ENCODE measurements around the gene WDR37. TPM values are rescaled to one million over a fixed set of nuclear protein-coding genes. Genes with fewer than 3 reads are reported as not detected.

The WDR37 gene
- total and polyA plus RNA-seq, 10 of the 15 experiments (the other 5 are each of a cell fraction or from before 2014, with no cell fraction given) = 1.9 to 11.1 (median 7.1) TPM

DNA sequence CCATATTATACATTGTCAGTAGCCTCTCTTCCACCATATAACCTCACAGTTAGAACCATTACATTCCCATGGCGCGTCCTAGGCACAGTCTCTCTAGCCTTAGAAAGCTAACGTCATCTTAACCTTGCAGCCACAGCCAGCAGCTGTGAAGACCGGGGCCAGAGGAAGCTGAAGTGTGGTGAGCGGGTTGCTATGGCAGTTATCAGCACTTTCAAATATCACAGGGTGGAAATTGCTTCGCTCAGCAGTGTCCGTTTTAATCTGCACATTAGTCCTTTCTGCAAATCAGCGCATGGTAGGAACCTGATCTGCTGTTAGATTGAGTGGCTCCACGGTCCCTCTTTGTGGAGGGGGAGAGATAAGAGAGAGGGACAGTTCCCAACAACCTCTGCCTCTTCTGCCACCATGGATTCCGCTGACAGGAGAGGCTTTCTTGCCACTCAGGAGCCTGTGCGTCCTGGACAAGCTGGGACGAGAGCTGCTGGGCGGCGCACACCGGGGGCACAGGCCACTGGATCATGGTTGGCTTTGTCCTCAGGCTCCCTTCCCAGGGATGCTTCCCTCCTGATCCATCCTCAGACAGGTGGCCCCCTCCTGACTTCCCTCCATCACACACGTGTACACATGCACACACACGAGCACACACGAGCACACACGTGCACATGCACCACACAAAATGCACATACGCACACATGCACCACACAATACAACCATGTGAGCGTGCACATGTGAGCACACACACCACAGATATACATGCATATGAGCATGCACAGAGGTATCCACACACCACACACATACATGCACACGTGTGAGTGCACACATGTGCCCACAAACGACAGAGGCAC lies 93.8 kb downstream of the WDR37 start:
- H3K4me3 ChIP-seq = no peak overlapping the region
- ChIA-PET SMC1A (ENCODE audit: uncharacterized antibody, unreplicated experiment) (no interaction called here), RAD21 (ENCODE audit: unreplicated experiment) (no interaction called here), POLR2A (no interaction called here), CTCF (no interaction called here)
- no peak overlapping the region for H3K4me2 ChIP-seq (ENCODE audit: control insufficient read depth, insufficient read depth)
- BruUV-seq (replicated peaks) = no TSS peak
- no peaks in the 10 kb centered on the region for H3K36me3 ChIP-seq (ENCODE audit: control insufficient read depth in 2 of 2, insufficient read depth in 2 of 2, low read length in 1 of 2)
- H3K9ac ChIP-seq (ENCODE audit: control insufficient read depth, insufficient read depth, low read length) = no peak overlapping the region
- in situ Hi-C loops (cut with MboI) = no loop called here
- no peaks in the 10 kb centered on the region; the same call in 2 of the 3 replicates for H3K9me3 ChIP-seq (replicated peaks; ENCODE audit: control insufficient read depth, insufficient read depth, low read length)
- no peak overlapping the region for H3K27ac ChIP-seq (ENCODE audit: control insufficient read depth, insufficient read depth)
- DNase-seq (ENCODE audit: low read depth, low spot score) (no peak), FAIRE-seq (no peak), ATAC-seq (no peak)
- H3K27me3 ChIP-seq (replicated peaks in 1 of 2; ENCODE audit: control insufficient read depth in 2 of 2, insufficient read depth in 2 of 2, low read length in 1 of 2) = no peaks in the 10 kb centered on the region; a peak in 1 of 4 replicates
- TF ChIP-seq, protein P1, sequence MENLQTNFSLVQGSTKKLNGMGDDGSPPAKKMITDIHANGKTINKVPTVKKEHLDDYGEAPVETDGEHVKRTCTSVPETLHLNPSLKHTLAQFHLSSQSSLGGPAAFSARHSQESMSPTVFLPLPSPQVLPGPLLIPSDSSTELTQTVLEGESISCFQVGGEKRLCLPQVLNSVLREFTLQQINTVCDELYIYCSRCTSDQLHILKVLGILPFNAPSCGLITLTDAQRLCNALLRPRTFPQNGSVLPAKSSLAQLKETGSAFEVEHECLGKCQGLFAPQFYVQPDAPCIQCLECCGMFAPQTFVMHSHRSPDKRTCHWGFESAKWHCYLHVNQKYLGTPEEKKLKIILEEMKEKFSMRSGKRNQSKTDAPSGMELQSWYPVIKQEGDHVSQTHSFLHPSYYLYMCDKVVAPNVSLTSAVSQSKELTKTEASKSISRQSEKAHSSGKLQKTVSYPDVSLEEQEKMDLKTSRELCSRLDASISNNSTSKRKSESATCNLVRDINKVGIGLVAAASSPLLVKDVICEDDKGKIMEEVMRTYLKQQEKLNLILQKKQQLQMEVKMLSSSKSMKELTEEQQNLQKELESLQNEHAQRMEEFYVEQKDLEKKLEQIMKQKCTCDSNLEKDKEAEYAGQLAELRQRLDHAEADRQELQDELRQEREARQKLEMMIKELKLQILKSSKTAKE (IDR thresholded peaks at IDR 0.05; ENCODE audit: low read depth, poor library complexity, severe bottlenecking) = no peak
- TF ChIP-seq SP1 (IDR thresholded peaks at IDR 0.05; ENCODE audit: low read depth, low read length) = no peak
- no peak for TF ChIP-seq IRF4 (IDR thresholded peaks at IDR 0.05; ENCODE audit: low read depth, low read length)
- no peak for TF ChIP-seq USF2 (IDR thresholded peaks at IDR 0.05; ENCODE audit: borderline replicate concordance, low read depth, low read length)
- TF ChIP-seq ZNF207 (IDR thresholded peaks at IDR 0.05; ENCODE audit: borderline replicate concordance) = no peak
- TF ChIP-seq JUNB (IDR thresholded peaks at IDR 0.05) = no peak
- 65% methylated on average over 23 of the region's 23 CpGs for WGBS (ENCODE audit: insufficient coverage, insufficient replicate concordance, low lambda C conversion rate, missing lambda C conversion rate)
- no peaks in the 10 kb centered on the region for H3K4me1 ChIP-seq (ENCODE audit: control insufficient read depth, insufficient read depth, low read length)
- no peak overlapping the region for H2AFZ ChIP-seq (ENCODE audit: control insufficient read depth, low read depth, low read length)
- intact Hi-C loops (cut with micrococcal nuclease; ENCODE audit: unreplicated experiment) = no loop called here
- H3K79me2 ChIP-seq (ENCODE audit: control insufficient read depth, insufficient read depth, low read length) = no peaks in the 10 kb centered on the region
- H4K20me1 ChIP-seq (ENCODE audit: control insufficient read depth, insufficient read depth) = no peaks in the 10 kb centered on the region

All from GM12878 (cell line).